ENCODE data around the gene CLCN2.

Gene CLCN2

DNA sequence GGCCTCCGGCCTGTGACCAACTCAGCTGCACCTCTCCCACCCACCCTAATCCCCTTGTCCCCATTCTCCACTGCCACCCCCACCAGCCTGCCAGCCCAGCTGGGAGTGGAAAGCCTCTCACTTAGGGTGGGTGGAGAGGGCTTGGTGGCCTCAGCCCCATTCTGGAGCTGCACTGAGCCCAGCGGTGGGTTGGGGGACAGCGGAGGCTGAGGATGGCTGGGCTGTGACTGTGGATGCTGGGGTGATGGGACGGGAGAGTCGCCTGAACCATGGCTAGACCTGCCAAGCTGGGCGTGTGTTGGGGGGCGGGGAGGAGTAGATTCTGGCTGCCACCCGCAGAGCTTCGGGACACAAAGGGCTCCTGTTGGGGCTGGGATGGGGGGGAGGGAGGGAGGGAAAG is 1.8 kb downstream of the CLCN2 start:
- DNase-seq = no peak

DNA sequence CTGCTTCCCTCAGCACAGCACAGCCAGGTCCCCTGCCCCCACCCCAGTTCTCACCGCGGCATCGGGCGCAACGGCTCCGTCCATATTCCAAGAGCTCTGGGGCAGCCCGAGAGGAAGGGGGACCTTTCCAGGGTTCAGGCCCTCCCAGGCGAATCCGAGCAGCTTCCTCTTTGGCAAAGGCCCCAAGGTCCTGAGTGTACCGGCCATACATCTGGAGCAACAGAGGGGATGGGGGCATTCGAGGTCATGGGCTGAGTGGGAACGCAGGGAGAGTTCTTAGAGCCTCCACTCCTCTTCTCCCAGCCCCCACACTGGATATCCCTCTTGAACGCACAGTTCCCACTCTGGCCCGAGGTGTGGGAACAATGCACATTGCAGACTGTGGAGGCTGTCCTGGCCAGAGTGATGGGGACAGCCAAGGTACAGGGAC is 2.5 kb downstream of the CLCN2 start:
- DNase-seq = no peak

DNA sequence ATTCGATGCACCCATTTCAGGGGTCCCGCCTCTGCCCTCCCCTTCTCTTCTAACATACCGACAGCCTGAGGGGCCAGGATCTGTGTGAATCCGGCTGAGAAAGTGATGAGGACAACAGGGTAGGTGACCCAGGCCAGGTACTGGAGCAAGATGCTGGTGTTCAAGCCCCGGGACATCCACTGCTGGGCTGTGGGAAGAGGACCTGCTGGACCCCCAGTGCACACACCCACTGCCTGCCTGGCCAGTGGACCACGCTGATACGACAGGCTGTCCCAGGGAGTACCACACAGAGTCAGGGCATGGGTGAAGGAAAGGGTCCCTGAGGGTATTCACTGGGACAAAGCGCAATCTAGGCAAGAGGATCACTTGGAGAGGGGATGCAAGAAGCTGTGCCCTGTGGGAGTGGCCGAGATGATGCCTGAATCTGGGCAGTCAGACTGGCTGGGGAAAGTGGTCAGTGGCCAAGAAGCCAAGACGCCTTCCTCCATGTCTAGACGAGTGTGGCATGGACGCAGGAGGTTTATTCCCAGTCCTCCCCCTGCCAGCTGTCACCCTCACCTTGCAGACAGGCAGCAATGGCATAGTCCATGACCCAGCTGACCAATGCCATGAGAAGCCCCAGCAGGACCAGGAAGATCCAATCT is 3.2 kb downstream of the CLCN2 start:
- no peak for DNase-seq

DNA sequence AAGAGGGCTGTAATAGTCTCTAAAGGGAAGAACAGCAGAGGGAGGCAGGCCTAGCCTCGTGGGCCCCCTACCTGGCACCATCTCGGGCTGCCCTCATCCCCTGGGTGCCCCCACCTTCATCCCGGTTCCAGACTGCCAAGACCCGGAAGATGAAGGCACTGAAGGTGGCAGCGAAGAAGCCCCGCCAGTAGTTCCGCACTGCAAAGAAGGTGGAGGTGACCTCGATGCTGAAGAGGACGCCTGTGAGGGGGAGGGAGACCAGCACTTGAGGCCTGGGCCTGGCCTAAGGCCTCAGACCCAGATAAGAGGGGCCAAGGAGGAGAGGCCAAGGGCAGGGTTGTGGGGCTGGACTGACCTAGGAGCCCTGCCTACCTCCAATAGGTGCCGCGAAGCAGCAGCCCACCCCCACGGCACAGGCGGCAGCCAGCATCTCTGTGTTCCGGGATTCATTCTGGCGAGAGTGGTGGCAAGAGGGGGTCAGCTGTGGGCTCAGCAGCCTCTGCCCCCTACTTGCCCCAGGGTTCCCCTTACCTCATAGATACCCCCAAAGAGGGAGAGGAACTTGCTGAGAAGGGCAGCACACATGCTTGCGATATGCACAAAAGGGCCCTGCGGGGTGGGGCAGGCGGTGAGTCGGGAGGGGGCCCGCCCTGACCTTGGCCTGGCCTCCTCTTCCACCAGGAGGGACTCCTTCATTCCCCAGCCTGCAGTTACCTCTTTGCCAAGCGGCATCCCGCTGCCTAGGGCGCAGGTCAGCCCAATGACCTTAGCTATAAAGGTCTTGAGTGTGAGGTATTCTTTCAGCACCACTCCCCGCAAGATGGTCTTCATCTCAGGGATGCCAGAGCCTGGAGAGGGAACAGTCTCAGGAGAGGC is 3.9 kb downstream of the CLCN2 start:
- DNase-seq = no peak

DNA sequence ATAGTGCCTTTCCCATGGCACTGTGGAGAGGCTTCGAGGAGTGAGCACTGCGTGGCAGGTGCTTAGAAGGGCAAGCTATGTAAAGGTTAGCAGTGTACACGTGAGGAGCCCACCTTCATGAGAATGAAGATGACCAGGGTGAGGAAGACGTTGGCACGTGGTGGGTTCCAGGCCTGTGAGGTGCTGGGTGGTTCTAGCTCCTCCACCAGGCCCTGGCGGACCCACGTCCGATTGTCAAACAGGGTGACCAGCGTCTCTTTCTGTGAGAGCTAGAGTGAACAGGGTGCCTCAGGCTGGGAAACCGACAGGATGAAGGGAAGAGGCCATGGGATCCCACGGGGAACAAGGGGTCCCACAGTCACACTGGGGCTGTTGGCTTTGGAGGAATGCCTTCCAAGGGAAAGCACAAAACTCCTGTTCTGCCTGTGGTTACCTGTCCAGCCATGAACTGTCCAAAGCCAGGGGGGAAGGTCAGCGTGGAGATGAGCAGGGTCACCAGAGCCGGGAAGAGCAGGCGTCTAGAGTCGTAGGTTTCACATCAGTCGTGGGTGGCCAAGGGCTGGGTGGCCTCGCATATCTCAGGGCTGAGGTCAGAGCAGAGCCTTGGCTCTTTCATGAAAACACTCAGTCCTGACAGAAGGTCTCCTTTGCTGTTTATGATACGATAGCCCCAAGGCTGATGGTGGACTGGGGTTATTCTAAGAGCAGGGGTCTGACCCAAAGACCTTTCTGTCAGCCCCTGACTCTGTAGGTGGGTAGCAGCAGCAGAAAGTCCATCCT is 6.0 kb downstream of the CLCN2 start:
- no peak for DNase-seq

DNA sequence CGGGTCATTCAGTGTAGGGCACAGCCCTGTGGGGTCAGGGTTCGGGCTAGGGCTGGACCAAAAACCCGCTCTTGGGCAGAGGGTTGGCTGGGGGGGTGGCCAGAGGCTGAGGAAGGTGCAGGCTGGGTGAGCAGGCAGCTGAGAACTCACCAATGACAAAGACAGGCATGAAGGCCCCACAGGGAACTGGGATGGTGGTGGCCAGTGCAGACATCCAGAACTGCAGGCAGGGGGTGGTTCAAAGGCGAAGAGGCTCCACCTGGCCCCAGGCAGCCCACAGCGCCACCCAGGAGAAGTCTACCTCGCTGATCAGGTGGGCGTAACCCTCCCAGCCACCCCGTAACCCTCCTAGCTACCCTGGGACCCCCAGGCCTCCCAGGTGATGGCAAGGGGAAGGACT is 6.7 kb downstream of the CLCN2 start:
- DNase-seq = no peak

DNA sequence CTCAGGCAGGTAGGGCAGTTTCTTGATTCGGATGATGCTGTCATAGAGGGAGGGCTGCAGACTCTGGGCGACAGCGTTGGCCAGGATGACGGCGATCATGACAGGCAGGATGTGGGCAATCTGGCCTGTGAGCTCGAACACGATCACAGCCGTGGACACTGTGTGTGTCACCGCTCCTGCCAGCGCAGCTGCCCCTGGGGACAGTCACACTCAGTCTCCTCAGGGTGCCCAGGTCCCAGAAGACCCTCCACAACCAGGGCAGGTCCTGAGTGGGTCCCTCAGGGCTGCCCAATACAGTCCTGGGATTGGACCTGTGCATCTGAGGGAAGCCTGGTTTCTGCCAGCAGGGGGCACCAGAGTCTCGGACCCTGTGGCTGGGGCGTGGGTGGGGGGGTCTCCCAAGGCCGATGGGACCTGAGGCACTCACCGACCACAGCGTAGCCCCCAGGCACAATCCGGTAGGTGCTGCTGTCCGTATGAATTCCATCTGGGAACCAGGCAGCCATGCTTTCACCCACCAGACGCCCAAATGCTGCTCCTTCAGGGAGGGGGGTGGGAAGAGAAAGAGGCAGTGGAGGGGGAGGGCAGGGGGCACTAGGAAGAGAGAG is 7.2 kb downstream of the CLCN2 start:
- peak; percentile 54 for DNase-seq

DNA sequence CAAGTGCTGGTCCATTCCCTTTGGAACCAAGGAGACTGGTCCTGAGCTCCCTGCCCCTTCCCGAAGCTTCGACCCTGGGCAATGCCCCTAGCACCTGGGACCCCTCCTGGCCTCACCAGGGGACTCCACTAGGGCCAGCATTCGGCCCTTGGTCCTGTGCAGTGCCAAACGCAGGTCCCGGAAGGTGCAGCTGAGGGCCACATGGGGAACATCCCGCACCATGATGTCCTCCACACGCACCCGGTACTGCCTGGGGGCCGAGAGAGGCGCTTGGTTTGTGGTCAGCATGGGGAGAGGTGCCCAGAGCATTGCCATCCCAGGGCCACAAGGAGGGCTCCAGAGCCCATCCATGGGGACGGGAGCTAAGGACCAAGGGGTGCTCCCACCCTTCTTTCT is 7.9 kb downstream of the CLCN2 start:
- DNase-seq = no peak

DNA sequence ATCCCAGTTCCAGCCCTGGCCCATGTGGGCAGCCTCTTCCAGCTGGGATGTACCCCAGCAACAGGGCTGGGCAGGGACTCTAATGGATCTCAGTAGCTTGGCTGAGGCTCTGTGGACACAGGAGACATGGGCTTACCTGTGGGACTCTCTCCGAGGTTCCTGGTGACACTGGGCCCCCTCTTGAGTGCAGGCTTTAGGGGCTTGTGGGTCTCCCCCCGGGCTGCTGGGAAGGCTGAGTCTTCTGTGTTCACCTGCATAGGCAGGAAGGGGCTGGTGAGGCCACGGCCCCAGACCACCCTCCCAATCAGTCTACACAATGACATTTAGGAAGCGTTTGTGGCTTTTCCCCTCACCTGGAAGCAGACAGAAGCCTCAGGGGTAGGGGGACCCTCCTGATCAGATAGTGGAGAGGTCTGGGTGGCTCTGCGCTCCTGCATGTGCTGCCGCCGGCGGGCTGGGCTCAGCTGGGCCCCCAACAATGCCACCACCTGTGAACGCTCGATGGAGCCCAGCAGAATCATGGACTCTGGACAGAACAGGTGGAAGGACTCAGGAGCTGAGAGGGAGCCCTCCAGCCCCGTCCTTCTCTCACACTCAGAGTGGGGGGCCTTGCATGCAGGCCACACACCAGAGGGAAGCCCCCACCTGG is 8.4 kb downstream of the CLCN2 start:
- no peak for DNase-seq

DNA sequence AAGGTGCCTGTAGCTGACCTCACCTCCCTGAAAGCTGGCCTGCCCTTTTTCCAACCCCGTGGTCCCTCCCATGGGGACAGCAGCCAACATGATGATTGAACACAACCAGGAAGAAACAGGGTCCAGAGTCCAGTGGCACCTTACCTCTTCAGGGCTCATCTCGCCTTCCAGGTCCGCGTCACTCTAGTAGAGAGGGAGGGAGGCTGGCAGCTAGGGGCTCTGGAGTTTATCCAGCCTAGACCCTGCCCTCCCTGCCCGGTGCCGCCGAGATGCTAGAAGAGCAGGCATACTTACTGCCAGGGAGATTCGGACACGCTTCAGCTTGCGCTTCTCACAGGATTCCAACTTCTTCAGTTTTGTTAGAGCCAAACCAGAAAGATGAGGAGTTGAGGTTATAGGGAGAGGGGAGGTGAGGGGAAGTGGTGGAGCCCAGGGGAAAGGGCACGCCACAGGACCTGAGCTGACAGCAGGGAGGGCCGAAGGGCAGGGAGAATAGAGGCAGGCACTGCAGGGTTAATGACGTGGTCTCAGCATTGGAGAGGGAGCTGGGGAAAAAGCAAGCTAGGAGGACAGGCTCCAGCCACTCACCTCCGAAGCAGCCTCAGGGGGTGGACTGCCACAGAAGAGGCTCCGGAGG is 9.1 kb downstream of the CLCN2 start:
- no peak for DNase-seq

DNA sequence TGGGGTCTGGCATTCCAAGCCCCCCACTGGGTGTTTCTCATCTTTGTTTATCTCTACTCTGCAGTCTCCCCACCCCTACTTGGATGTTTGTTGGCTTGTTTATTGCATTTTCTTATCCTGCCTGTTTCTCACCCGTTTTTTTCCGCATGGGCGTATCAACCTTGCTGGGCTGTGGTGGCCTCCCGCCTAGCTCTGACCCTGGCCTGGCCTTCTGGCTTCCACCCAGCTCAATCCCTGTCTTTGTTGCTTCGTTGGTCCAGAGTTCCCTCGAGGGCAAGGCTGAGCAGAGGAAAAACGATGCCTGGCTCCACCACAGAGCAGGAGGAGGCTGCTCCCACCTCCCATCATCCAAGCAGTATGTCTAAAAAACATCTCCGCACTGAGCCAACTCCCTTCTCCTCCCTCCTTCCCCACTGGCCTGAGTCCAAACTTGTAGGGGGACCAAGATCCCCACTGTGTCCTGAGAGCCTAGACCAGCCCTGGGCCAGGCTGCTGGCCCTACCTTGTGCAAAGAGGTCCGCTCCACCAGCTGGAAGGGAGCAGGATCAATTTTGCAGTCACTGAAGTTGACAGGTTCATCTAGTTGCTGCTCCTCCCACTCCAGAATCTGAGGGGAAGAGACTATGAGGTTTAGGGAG is 9.8 kb downstream of the CLCN2 start:
- no peak for DNase-seq

DNA sequence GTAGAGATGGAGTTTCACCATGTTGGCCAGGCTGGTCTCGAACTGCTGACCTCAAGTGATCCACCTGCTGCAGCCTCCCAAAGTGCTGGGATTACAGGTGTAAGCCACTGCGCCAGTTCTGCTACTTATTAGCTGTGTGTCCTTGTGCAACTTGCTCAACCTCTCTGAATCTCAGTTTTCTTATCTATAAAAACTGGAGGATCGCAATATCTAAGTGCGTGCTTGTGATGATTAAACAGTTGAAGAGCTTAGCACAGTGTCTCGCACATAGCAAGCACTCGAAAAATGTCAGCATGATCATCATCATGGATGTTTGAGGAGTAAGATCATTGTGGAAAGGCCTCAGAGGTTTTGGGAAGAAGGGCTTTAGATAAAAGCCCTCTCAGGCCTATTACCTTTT is 10.8 kb downstream of the CLCN2 start:
- no peak for DNase-seq

DNA sequence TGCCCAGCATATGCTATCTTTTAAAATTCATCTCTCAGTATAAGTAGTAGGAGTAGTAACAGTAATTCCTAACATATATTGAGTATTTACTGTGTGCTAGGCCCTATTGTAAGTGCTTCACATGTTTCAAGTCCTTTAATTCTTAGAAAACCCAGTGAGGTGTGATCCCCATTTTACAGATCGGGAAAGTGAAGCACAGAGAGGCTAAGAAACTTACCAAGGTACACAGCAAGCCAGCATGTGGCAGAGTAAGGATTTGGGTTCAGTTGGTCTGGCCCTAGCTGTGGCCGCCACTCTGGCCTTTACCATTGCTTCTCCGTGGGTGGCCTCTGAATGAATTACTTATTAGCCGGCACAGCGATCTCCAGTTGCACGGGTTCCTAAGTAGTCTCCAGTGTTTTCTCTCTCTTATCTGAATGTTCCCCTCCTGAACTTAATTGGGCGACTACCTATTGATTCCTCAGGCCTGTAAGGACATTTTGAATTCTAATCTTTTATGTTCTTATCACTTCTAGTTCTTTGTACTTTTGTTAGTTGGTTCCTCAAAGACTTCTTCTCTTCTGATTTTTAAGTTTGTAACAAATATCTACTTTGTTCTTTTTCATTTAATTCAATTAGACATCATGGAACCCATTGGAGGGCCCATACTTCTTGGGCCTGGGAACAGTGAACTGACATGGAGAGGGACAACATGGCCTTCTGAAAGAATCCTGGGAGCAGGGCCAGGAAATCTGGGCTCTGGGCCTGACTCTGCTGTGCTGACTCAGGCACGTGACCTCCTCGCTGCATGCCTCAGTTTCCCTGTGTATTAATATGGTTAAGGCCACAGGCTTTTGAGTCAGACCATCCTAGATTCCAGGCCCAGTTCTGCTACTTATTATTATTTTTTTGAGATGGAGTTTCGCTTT is 11.6 kb downstream of the CLCN2 start:
- no peak for DNase-seq

DNA sequence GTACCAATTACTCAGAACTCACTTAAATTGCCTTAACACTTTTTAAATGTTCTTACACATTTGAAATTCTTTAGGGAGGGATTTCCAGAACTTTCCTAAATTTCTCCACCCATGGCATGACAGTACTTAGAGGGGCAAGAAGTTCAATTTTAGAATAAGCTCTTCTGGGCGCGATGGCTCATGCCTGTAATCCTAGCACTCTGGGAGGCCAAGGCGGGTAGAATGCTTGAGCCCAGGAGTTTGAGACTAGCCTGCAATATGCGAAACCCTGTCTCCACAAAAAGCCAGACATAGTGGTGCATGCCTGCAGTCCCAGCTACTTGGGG is 13.4 kb downstream of the CLCN2 start:
- no peak for DNase-seq

DNA sequence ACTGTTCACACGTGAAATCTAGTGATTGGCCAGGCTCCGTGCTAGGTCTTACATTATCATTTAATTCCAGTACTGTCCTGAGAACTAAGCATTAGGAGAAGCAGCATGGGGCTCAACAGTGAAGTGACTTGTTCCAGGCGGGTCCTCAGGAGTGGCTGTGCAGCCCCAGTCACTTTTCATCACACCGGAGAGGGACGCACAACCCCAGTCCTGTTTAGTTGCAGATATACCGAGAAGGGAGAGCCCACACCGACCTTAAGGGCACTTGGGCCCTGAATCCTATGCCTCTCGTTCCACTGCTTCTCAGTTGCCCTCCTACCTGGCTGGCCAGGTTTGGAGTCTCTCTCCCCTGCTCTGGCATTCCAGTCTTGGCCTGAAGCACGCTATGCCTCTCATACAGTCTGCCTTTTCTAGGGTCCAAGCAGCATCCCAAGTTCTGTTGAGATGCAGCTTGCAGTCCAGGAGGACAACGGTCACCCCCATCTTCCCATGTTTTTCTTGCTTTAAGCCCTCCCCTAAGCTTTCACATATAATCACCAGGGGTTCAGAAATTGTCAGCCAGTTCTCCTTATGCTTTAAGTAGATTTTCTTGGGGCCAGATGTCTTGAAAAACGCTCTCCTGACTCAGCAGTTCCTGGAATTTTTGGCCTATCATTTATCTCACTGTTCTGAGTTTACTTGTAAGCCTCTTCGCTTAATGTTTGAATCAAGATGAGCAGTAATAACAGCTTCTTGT is 13.9 kb downstream of the CLCN2 start:
- no peak for DNase-seq

DNA sequence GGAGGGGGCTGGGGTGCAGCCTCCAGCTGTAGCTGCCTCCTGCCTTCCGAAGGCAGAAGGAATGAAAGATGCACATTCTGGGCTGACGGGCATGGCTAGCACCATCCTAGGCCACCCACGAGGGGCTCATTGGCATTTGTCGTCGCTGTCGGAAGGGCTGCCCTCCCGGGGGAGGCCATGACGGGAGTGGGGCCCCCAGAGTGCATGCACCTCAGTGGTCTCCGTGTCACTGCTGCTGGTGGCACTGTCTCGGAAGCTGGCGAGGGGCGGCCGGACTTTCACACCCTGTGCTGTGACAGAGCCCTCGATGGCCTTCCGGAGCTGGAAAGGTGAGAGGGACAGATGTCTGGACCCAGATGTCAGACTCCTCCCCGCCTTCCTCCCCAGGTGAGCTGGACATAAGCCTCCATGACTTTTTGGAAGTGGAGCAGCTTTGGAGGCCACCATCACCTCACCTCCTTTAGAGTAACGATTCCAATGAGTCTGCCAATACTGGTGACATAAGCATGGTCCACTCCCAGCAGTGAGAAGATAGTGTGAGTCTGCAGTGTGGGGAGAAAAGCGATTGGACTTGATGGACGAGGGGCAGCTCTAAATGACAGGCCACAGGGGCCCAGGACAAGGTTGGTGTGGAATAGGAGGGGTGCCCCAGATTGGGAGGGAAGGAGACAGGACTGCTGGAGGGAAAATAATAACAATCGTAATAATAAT is 14.8 kb downstream of the CLCN2 start:
- DNase-seq = no peak

DNA sequence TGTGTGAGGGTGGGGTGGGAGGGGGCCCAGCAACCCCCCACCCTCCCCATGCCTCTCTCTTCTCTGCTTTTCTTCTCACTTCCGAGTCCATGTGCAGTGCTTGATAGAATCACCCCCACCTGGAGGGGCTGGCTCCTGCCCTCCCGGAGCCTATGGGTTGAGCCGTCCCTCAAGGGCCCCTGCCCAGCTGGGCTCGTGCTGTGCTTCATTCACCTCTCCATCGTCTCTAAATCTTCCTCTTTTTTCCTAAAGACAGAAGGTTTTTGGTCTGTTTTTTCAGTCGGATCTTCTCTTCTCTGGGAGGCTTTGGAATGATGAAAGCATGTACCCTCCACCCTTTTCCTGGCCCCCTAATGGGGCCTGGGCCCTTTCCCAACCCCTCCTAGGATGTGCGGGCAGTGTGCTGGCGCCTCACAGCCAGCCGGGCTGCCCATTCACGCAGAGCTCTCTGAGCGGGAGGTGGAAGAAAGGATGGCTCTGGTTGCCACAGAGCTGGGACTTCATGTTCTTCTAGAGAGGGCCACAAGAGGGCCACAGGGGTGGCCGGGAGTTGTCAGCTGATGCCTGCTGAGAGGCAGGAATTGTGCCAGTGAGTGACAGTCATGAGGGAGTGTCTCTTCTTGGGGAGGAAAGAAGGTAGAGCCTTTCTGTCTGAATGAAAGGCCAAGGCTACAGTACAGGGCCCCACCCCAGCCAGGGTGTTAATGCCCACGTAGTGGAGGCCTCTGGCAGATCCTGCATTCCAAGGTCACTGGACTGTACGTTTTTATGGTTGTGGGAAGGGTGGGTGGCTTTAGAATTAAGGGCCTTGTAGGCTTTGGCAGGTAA is 15.9 kb downstream of the CLCN2 start:
- DNase-seq = peak; percentile 80

DNA sequence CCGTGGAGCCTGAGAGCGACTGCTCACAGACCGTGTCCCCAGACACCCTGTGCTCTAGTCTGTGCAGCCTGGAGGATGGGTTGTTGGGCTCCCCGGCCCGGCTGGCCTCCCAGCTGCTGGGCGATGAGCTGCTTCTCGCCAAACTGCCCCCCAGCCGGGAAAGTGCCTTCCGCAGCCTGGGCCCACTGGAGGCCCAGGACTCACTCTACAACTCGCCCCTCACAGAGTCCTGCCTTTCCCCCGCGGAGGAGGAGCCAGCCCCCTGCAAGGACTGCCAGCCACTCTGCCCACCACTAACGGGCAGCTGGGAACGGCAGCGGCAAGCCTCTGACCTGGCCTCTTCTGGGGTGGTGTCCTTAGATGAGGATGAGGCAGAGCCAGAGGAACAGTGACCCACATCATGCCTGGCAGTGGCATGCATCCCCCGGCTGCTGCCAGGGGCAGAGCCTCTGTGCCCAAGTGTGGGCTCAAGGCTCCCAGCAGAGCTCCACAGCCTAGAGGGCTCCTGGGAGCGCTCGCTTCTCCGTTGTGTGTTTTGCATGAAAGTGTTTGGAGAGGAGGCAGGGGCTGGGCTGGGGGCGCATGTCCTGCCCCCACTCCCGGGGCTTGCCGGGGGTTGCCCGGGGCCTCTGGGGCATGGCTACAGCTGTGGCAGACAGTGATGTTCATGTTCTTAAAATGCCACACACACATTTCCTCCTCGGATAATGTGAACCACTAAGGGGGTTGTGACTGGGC is 16.7 kb downstream of the CLCN2 start:
- no peak for DNase-seq
